Measurements from ENCODE around the gene IL2RG.

- TF ChIP-seq POLR2A (IDR thresholded peaks at IDR 0.05) = no peak
- no peak for TF ChIP-seq CTCF (IDR thresholded peaks at IDR 0.05)
Observed at GRCh38 chrX:71098951-71099506, 12.3 kb downstream of the IL2RG start.
